ENCODE measurements around the gene DNAAF9.
"Not testable (repeated sequence)": the region's sequence is repeated elsewhere in the genome, so short reads cannot be mapped to it uniquely, and the experiment has no call there.

Gene DNAAF9

DNA sequence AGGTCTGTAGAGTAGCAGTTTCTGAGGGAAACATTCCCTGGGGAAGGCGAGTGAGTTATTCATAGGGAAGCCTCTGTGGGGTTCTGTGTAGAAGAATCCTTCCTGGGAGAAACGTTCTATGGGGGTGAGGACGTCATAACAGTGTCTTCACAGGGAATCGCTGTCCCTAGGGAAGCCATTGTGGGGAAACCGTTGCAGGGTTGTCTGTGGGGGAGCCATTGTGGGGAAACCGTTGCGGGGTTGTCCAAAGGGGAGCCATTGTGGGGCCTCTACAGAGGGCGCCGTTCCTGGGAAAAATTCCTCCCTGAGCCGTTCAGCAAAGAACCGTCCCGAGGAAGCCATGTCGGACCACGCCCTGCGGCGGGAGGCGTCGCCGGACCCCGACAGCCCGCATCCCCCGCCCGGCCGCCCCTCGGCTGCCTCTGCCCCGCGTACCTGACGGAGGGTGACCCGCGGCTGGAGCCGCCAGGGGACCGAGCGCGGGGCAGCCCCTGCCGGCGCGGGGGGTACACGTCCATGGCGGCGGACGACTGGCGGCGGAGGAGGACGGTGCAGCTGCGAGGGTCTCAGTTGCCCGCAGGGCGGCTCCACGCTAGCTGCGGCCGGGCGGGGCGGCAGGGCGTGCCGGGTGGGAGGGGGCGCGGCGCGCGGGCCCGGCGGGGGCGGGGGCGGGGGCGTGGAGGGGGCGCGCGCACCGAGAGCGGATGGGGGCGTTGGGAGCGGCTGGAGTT is at the start of gene DNAAF9:
Gene DNAAF9 (minus strand): TSS at position 630 of the 731 bp plus-strand sequence. CDS start 112 bp downstream, at position 518.
- DNase-seq = peak; percentile 76

DNA sequence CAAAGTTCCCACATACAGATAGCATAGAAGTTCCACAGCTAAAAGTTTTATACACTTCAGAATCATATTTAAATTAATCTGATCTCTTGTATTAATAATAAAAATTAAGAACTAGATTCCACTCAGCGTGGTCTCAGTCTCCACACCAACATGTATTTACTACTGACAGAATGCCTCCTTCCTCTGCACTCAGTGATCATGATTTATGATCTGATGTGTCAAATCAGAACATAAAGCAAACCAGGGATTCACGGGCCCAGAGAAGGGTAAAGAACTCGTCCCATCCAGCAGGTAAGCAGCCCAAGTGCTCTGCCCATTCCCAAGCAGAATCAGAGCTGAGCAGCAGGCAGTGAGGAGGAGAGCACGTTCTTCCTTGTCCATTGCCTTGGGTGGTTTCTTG is 49.2 kb upstream of the DNAAF9 start:
- DNase-seq = no peak

DNA sequence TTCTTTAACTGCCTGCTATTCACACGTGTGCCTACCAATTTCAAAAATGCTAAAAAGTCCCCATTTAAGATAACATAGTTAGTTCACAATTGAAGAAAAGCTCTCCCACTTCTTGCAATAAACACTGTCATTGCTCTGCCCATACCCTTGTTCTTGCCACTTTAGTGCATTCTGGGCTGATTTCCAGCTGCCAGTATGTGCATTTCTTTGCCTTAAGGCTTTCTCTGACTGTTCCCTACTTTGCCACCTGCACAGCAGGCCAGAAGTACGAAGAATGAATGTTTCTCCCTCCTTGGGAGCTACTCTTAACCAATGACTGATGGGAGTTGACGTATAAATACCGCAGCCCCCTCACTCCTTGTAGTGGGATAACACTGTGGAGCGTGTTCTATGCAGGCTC is 47.4 kb upstream of the DNAAF9 start:
- DNase-seq = no peak

DNA sequence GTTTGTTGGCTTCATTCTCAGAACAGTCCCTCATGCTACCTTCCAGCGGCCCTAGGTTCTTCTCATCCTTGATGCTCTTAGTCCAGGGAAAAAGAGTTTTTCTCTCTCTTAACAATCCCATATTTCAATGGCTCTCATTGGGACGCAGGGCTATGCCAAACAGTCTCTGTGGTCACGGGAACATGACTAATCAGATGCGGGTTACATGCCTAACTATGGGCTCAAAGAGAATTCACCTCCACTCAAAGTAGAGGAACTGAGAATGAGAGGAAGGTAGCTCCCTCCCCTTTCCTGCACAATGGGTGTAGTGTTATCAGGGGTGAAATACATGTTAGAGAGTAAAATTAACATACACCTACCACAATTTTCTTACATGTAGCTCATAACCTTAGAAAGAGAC is 45.2 kb upstream of the DNAAF9 start:
- DNase-seq = no peak

DNA sequence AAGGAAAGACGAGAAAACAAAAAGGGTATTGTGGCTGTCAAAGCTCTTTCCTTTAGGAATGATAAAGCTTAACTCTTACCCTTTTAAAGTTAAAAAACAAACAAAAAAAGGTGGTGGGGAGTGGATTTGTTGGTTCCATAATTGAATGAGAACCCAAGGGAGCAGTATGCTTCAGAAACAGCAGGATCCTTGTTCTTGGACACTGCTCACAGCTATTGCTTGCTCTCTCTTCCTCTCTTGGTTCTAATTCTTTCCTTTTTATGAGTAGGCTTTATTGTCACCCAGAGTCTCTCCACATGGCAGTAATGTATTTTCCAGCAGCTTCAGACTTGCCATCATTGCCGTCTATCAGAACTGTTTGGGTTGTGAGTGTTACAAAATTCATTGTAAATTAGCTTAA is 44.7 kb upstream of the DNAAF9 start:
- no peak for DNase-seq

DNA sequence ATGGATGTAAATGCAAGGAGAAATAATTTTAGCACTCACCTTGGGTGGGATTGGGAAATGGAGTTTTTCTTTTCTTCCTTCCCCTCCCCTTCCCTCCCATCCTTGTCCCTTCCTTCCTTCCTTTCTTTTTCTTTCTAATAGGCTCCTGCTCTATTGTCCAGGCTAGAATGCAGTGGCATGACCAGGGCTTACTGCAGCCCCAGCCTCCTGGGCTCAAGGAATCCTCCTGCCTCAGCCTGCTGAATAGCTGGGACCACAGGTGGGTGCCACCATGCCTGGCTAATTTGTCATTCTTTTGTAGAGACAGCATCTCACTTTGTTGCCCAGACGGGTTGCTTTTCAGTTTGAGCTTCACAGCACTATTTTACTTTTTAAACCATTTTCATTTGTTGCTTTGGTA is 41.9 kb upstream of the DNAAF9 start:
- no peak for DNase-seq

DNA sequence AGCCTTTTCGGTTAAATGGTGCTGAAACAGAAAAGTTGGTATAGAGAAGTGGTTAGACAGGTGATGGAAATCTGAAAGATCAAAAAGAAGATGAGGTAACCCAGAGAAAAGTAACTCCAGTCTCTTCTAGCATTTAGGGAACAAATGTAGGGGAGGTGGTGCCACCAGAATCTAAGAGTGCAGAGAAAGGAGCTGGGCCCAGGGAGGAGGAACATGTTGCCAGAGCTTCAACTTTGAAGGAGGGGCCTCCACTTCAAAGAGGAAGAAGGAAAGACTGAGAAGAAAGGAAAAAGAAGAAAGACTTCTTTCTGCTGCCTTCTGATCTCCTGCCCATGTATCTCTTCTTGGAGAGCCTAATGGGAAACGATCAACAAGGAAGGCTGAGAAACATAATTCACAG is 39.9 kb upstream of the DNAAF9 start:
- DNase-seq = no peak

DNA sequence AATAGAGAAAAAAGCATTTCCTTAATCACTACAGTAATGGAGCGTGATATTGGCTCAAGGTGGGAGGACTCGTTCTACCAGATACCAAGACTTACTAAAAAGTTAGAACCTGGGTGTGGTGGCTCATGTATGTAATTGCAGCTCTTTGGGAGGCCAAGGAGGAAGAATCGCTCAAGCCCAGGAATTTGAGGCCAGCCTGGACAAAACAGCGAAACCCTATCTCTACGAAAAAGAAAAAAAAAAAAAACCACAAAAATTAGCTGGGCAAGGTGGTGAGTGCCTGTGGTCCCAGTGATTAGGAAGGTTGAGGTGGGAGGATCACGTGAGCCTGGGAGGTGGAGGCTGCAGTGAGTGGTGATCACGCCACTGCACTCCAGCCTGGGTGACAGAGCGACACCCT is 39.3 kb upstream of the DNAAF9 start:
- no peak for DNase-seq

DNA sequence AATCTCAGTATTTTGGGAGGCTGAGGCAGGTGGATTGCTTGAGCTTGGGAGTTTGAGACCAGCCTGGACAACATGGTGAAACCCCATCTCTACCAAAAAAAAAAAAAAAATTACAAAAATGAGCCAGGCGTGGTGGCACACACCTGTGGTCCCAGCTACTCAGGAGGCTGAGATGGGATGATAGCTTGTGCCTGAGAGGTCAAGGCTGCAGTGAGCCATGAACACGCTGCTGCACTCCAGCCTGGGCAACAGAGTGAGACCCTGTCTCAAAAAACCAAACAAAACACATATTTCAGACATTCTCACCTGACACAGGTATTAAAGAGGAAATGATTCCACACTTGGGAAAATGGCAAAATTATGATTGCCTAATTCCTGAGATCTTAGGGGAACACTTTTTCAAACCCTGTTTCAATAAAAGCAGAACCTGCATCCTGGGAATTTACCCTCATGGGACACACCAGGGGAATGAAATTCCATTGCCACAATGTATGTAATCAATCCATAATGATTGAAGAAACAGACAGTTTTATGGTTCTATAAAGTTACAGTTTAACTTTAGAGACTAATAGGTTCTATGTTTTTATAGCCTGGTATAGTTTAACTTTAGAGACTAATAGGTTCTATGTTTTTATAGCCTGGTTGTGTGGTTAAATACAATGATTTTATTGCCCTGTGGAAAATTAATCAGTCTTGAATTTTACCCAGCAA is 29.6 kb upstream of the DNAAF9 start:
- no peak for DNase-seq

DNA sequence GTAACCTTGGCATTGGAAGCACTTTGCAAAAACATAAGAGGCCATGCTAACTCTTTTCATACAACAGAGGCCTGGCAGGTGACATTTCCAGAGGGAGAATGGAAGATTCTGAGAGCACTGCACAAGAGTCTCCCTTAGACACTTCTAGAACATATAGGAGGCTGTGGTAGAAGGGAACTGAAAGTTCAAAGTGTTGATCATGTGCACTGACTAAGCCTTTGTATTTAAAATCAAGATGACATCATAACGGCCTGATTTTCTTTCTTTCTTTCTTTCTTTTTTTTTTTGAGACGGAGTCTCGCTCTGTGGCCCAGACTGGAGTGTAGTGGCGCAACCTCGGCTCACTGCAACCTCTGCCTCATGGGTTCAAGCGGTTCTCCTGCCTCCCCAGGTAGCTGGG is 26.8 kb upstream of the DNAAF9 start:
- no peak for DNase-seq

DNA sequence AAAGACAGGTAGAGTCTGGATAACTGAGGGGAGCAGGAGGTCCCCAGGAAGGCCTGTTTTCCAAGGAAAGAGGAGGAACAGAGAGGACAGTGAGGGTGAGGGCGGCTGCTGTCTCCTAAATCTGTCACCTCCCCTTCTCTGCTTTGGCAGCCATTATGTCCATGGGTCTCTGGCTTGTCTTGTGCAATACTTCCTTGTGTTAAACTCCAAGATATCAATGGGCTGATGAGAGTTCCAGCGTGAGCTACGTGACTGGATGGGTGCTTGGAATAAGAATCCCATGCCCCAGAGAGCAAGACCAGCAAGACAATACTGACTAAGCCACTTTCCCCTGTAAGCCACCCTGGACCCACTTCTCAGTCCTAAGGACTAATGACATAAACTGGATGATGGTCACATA is 26.3 kb upstream of the DNAAF9 start:
- DNase-seq = no peak

DNA sequence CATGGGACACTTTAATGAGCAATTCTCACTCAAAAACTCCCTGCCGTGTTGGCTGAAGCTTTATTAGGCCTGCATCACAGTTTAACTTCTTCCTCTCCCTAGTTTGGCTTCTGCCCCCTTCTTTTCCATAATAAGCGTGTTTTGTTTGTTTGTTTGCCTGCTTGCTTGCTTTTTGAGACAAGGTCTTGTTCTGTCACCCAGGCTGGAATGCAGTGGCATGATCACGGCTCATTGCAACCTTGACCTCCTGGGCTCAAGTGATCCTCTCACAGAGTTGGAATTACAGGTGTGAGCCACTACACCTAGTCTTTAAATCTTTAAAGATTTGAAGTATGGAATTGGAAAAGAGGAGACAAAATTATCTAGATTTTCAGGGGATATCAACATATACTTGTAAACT is 25.4 kb upstream of the DNAAF9 start:
- DNase-seq = no peak

DNA sequence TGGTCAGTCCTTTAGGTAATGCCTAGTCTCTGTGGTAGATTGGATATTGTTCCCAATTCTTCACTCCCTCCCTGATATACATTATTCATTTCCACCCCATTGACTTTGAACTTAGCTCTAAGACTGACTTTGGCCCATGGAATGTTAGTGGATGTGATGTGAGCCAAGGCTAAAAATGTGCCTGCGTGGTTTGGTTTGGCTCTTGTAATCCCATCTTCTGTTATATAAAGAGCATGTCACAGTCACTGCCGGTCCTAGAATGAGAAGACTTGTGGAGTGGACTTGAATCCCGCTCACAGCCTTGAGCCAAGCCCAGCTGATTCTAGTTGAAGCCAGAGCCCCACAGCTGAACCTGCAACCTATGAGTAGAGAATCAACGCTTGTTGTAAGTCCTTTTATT is 23.6 kb upstream of the DNAAF9 start:
- DNase-seq = no peak

DNA sequence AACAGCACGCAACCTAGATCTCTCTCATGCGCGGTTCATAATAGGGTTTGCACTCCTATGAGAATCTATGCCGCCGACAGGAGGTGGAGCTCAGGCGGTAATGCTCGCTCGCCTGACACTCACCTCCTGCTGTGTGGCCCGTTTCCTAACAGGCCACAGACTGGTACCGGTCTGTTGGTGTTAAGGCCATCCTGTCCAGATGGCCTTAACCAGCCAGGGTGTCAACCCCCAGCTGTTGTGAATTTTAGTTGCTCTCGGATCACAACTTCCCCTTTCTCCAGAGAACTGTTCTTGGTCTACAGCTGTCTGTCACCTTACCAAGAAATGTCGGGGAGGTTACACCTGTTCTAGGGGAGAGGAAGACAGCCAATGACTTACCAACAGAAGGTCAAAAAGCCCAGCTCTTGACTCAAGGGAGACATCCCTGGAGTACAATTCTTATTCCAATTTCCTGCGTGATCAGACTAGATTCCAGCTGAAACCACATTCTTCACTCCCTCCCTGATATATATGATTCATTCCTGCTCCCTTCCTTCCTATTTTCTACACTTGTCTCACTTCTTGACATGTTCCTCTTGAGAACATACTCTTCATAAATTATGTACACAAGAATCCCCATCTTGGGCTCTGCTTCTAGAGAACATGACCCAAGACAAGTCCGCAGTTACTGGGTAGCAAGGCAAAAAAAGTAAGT is 23.1 kb upstream of the DNAAF9 start:
- DNase-seq = no peak

DNA sequence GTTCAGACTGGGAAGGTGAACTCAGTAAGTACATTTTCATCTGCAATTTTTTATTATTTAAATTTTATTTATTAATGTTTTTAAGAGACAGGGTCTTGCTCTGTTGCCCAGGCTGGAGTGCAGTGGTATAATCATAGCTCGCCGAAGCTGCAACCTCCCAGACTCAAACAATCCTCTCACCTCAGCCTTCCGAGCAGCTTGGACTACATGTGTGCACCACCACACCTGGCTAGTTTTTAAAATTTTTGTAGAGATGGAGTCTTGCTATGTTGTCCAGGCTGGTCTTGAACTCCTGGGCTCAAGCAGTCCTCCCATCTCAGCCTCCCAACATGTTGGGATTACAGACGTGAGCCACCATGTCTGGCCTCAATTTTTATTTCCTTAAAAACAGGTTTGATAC is 19.3 kb upstream of the DNAAF9 start:
- DNase-seq = not testable (repeated sequence)

DNA sequence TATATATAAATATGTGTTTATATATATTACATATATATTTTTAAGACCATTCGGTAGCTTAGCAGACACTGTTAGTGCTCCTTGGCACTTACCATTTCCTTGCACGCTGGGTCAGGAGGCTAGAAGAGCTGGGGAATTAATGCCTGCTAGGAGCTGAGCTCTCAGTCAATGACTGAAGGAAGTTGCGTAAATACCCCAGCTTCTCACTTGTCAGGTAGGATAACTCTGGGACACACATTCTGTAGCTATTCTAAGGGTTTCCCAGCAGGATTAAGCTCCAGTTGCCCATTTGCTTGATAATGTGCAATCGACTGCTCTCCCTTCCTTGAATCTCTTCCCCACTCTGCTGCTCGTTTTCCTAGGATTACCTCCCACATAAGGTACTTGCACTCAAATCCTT is 15.7 kb upstream of the DNAAF9 start:
- no peak for DNase-seq

DNA sequence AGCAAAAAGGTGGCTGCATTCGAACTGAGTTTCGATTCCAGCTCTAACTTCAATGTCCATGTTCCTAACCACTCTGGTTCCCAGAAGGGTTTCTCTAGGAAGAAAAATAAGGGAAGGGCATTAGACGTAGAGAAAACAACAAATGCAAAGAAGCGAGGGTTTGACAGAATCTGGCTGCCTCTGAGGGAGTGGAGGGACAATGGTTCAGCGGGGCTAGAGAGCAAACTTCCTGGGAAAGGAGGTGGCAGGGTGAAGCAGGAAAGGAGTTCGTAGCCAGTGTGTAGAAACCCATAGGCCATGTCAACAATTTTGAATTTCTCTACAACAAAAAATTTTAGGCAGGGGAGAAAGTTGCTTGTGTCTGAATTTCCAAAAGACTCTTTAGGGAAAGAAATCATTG is 14.5 kb upstream of the DNAAF9 start:
- DNase-seq = no peak

DNA sequence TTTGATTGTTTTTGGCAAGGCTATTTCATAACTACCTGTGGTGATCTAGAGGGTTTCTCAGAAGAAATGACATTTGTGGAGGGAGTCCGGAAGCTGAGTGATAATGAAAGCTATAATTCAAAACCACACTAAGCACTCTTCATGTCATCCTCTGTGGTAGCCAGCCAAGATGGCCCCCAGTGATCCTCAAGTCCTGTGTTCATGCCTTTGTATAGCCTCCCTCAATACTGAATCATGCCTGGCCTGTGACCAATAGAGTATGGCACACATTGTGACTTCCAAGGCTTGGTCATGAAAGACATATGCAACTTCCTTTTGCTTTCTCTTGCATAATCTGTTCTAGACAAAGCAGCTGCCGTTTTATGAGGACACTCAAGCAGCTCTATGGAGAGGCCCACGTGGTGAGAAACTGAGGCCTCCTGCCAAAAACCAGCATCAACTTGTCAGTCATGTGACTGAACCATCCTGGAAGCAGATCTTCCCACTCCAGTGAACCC is 12.8 kb upstream of the DNAAF9 start:
- DNase-seq = peak; percentile 27

DNA sequence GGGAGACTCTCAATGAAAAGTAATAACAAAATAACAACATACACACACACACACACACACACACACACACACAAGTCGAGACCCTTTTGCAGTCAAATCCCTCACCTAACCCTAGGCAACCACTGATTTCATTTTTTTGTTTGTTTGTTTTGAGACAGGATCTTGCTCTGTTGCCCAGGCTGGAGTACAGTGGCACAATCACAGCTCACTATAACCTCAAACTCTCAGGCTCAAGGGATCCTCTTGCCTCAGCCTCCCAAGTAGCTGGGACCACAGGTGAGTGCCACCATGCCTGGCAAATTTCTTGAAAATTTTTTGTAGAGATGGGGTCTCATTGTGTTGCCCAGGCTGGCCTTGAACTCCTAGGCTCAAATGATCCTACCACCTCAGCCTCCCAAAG is 10.7 kb upstream of the DNAAF9 start:
- not testable (repeated sequence) for DNase-seq

DNA sequence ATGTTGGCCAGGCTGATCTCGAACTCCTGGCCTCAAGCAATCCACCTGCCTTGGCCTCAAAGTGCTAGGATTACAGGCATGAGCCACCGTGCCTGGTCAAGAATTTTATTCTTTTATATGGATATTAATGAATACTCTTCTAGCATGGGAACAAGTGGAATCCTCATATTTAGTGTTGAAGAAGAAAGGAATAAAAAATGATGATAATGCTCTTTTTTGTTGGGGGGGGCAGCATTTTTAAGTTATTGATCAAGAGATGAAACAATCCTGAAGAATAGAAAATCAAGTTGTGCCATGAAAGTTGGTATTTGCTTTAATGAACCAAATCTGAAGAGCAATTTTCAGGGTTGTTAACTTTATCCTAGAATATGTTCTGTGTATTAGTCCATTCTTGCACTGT is 6.7 kb upstream of the DNAAF9 start:
- no peak for DNase-seq

DNA sequence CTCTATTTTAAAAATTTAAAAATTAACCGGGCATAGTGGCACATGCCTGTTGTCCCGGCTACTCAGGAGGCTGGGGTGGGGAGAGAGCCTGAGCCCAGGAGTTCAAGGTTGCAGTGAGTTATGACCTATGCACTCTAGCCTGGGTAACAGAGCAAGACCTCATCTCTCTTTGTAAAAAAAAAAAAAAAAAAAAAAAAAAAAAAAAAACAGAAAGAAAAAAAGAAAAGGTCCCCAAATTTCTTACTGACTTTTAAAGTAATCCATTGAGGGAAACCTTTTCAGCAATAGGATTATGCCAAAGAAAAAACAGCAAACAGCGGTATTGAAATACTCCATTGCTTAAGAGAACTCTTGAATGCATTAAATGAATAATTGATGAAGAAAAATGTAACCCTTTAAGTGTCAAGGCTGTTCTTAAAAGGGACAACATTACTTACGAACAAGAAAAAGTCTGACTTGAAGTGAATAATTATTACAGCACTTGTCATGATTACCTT is 6.0 kb upstream of the DNAAF9 start:
- no peak for DNase-seq

DNA sequence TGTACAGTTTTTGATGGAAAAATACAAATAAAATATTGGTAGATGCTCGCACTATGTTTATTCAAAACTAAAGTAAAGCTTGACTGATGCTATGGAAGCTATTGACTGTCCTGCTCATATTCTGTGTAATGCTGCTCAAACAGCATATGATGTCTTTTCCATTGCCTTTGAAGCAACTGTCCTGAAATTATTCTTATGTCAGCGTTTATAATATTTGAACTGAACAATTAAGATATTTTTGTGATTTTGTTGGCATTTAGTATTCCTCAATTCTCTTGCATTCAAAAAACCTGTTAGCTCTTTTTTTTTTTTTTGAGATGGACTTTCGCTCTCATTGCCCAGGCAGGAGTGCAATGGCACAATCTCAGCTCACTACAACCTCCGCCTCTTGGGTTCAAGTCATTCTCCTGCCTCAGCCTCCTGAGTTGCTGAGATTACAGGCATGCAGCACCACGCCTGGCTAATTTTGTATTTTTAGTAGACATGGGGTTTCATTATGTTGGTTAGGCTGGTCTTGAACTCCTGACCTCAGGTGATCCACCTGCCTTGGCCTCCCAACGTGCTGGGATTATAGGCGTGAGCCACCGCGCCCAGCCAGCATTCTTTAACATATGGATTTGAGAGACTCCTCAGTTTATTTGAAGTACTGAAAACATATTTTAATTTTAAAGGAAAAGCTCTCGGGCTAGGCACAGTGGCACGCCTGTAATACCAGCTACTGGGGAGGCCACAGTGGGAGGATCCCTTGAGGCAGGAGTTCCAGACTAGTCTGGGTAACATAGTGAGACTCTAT is 5.3 kb upstream of the DNAAF9 start:
- DNase-seq = no peak

DNA sequence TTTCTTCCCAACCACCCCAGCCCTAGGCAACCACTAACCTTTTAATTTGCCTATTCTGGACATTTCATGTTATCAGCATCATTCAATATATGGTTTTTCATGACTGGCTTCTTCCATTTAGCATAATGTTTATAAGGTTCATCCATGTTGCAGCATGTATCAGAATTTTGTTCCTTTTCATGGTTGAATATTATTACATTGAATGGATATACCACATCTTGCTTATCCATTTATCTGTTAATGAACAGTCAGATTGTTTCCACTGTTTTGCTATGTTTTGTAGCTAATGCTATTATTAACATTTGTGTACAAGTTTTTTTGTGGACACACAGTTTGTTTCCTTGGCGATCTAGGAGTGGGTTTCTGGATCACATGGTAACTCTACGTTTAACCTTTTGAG is 3.0 kb upstream of the DNAAF9 start:
- no peak for DNase-seq
